T-cell (primary cell): ENCODE measurements around the gene SLC22A23. TPM values are rescaled to one million over a fixed set of nuclear protein-coding genes. Genes with fewer than 3 reads are reported as not detected.

Experiments used
- ATAC-seq, 4 experiments: fragments of 200-7000 bp in 3 of 4; fragments of 150-1000 bp in 1 of 4; cut with Tn5 transposase; replicated peaks in 1 of 4; 1 replicate in 3 of 4; 2 replicates in 1 of 4; pipeline ENCODE4 v1.10.0; 2021; ENCODE audit warnings: moderate library complexity in 3 of 4, mild to moderate bottlenecking in 2 of 4, moderate number of reproducible peaks in 1 of 4
- CTCF ChIA-PET, 2 donors: fragments of 300-600 bp; sonication (Branson Sonifier 250); formaldehyde crosslinking; loops; one replicate each; lab custom pipeline; 2022; ENCODE audit warnings: antibody characterized with exemption in 2 of 2; lab: Charles Lee
- POLR2A ChIA-PET, 2 donors: fragments of 300-600 bp; sonication (Branson Sonifier 250); formaldehyde crosslinking; loops; one replicate each; lab custom pipeline; 2022; ENCODE audit warnings: antibody characterized with exemption in 2 of 2; lab: Charles Lee
- DNase-seq, 35 experiments: peaks; one replicate each; pipeline versions ENCODE4 v3.0.0 to v3.0.0-alpha.2; 2013 to 2023
- H3K27ac ChIP-seq: one replicate; pipeline ENCODE4 v1.5.1; 2013; ENCODE audit warnings: low read length
- H3K27me3 ChIP-seq, 2 experiments: replicated peaks in 1 of 2; 1 replicate in 1 of 2; 2 replicates in 1 of 2; pipeline versions ENCODE4 v1.6.1 to v1.7.0; 2013; ENCODE audit warnings: low read length in 1 of 2, mixed read lengths in 1 of 2; ENCODE audit not compliant: control insufficient read depth in 2 of 2, insufficient read depth in 2 of 2; ENCODE audit errors: extremely low read depth in 1 of 2
- H3K36me3 ChIP-seq, 2 donors: 1 replicate in 1 of 2; 2 replicates in 1 of 2; pipeline versions ENCODE4 v1.6.1 to v1.7.0; 2013; ENCODE audit warnings: low read length in 1 of 2; ENCODE audit not compliant: control insufficient read depth in 2 of 2, insufficient read depth in 1 of 2; ENCODE audit errors: extremely low read depth in 1 of 2
- H3K4me1 ChIP-seq, 2 experiments: 1 replicate in 1 of 2; 2 replicates in 1 of 2; pipeline versions ENCODE4 v1.6.1 to v1.7.0; 2013; ENCODE audit warnings: low read length in 2 of 2, mixed read lengths in 1 of 2; ENCODE audit not compliant: insufficient read depth in 2 of 2, control insufficient read depth in 1 of 2; ENCODE audit errors: extremely low read depth in 1 of 2
- H3K4me3 ChIP-seq, 2 donors: 1 replicate in 1 of 2; 2 replicates in 1 of 2; pipeline versions ENCODE4 v1.5.1 to v1.7.0; 2013; ENCODE audit warnings: mild to moderate bottlenecking in 2 of 2, low read length in 1 of 2, moderate library complexity in 1 of 2; ENCODE audit not compliant: control insufficient read depth in 1 of 2; ENCODE audit errors: extremely low read depth in 1 of 2
- H3K9me3 ChIP-seq: 2 replicates; pipeline ENCODE4 v1.7.0; 2013
- H3K27ac Mint-ChIP-seq, 2 donors: one replicate each; pipeline ENCODE4 v1.8.0; 2020 to 2021; ENCODE audit warnings: mild to moderate bottlenecking in 2 of 2, mixed read lengths in 2 of 2
- H3K27me3 Mint-ChIP-seq, 2 donors: one replicate each; pipeline ENCODE4 v1.8.0; 2021 to 2022; ENCODE audit warnings: mixed read lengths in 2 of 2
- H3K36me3 Mint-ChIP-seq: one replicate; pipeline ENCODE4 v1.8.0; 2021; ENCODE audit warnings: mixed read lengths
- H3K4me1 Mint-ChIP-seq, 3 donors: one replicate each; pipeline ENCODE4 v1.8.0; 2020 to 2022; ENCODE audit warnings: mixed read lengths in 3 of 3, mild to moderate bottlenecking in 1 of 3
- H3K4me3 Mint-ChIP-seq, 3 donors: one replicate each; pipeline ENCODE4 v1.8.0; 2020 to 2022; ENCODE audit warnings: mild to moderate bottlenecking in 3 of 3, mixed read lengths in 3 of 3, moderate library complexity in 3 of 3
- H3K9me3 Mint-ChIP-seq, 3 donors: one replicate each; pipeline ENCODE4 v1.8.0; 2020 to 2022; ENCODE audit warnings: mixed read lengths in 3 of 3
- WGBS: methylation state at CpG from one replicate; pipeline ENCODE4 v1.1.5; 2013; ENCODE audit warnings: missing lambda C conversion rate; ENCODE audit not compliant: insufficient coverage; 5-methylcytosine and 5-hydroxymethylcytosine counted together
- total RNA-seq, 35 experiments: library from RNA in 6 of 35; stranded (reverse) in 6 of 35; fragments of 120-200 nt in 1 of 35; gene quantifications; one replicate each; pipeline versions ENCODE4 v1.2.1 to v1.2.4 and lab custom pipeline; 2013 to 2026

Gene SLC22A23
- total RNA-seq, 5 donors from 2014 or later (not counting 1 experiment from before 2014, with no cell fraction given), result 6.2 to 14.8 (median 12.1) TPM

GRCh38 chr6:3443221-3443515 lies 13.7 kb downstream of the SLC22A23 start:
- Mint-ChIP-seq H3K27me3 (no peaks in the 10 kb centered on the region), H3K36me3 (no peaks in the 10 kb centered on the region), H3K9me3 (no peaks in the 10 kb centered on the region), H3K27ac (no peak overlapping the region), H3K4me1 (peaks cover 0 to 15% (median 7%) of the 10 kb centered on the region in 3 donors), H3K4me3 (no peak overlapping the region)
- DNase-seq, result no peak
- H3K4me1 ChIP-seq, result no peaks in the 10 kb centered on the region
- peaks cover 0 to 8% of the 10 kb centered on the region in 2 experiments for H3K27me3 ChIP-seq
- H3K9me3 ChIP-seq, result no peaks in the 10 kb centered on the region
- H3K36me3 ChIP-seq, result peaks cover 0 to 7% of the 10 kb centered on the region in 2 donors
- 67% methylated on average over 3 of the region's 3 CpGs for WGBS
- H3K4me3 ChIP-seq, result no peak overlapping the region
- no peak for ATAC-seq
- H3K27ac ChIP-seq, result no peak overlapping the region
- ChIA-PET CTCF (interaction anchor here (0.7 to 1.2 kb wide), 3 partner anchors 16 to 429 kb away, joined by 3 to 4 read pairs (median 3); no protein-coding TSS in a partner anchor), POLR2A (interaction anchor here in 1 of 2 donors (1.0 kb wide), 1 partner anchor 17 kb away, joined by 3 read pairs; no protein-coding TSS in a partner anchor)

- DNase-seq, result no peak
- Histone ChIP-seq H3K4me3 (no peak overlapping the region), H3K36me3 (peaks cover 0 to 7% of the 10 kb centered on the region in 2 donors), H3K9me3 (no peaks in the 10 kb centered on the region), H3K27me3 (peaks cover 0 to 8% of the 10 kb centered on the region in 2 experiments), H3K27ac (no peak overlapping the region), H3K4me1 (no peaks in the 10 kb centered on the region)
- H3K4me3 Mint-ChIP-seq, result no peak overlapping the region
- ATAC-seq, result no peak
- WGBS, result 76% methylated on average over 4 of the region's 8 CpGs
- H3K9me3 Mint-ChIP-seq, result no peaks in the 10 kb centered on the region
- H3K4me1 Mint-ChIP-seq, result peaks cover 0 to 15% (median 7%) of the 10 kb centered on the region in 3 donors
- CTCF ChIA-PET, result interaction anchor here (0.6 to 1.2 kb wide), 4 partner anchors 14 to 430 kb away, joined by 3 to 9 read pairs (median 4); partner anchors contain the start of gene SLC22A23 (in 1 of the 2)
- no peak overlapping the region for H3K27ac Mint-ChIP-seq
- H3K36me3 Mint-ChIP-seq, result no peaks in the 10 kb centered on the region
- POLR2A ChIA-PET, result interaction anchor here (0.6 to 1.0 kb wide), 3 partner anchors 14 to 73 kb away, joined by 3 to 4 read pairs (median 4); no protein-coding TSS in a partner anchor
- H3K27me3 Mint-ChIP-seq, result no peaks in the 10 kb centered on the region
Measured at GRCh38 chr6:3442431-3443220, 14.2 kb downstream of the SLC22A23 start.

GRCh38 chr6:3440911-3441310 lies 15.9 kb downstream of the SLC22A23 start:
- 62% methylated on average over 3 of the region's 5 CpGs for WGBS
- H3K4me3 Mint-ChIP-seq, result no peak overlapping the region
- H3K9me3 Mint-ChIP-seq, result no peaks in the 10 kb centered on the region
- POLR2A ChIA-PET, result no interaction called here
- H3K36me3 ChIP-seq, result peaks cover 0 to 7% of the 10 kb centered on the region in 2 donors
- no peak overlapping the region for H3K27ac ChIP-seq
- peaks cover 0 to 6% (median 5%) of the 10 kb centered on the region in 3 donors for H3K4me1 Mint-ChIP-seq
- no peak for DNase-seq
- H3K36me3 Mint-ChIP-seq, result no peaks in the 10 kb centered on the region
- H3K27me3 ChIP-seq, result peaks cover 0 to 8% of the 10 kb centered on the region in 2 experiments
- no peak overlapping the region for H3K27ac Mint-ChIP-seq
- H3K9me3 ChIP-seq, result no peaks in the 10 kb centered on the region
- no peaks in the 10 kb centered on the region for H3K27me3 Mint-ChIP-seq
- CTCF ChIA-PET, result interaction anchor here in 1 of 2 donors (1.4 kb wide), 1 partner anchor 30 kb away, joined by 3 read pairs; no protein-coding TSS in a partner anchor
- ATAC-seq, result no peak
- no peaks in the 10 kb centered on the region for H3K4me1 ChIP-seq
- H3K4me3 ChIP-seq, result no peak overlapping the region

- peaks cover 0 to 11% of the 10 kb centered on the region in 2 experiments for H3K27me3 ChIP-seq
- no peaks in the 10 kb centered on the region for H3K9me3 Mint-ChIP-seq
- CTCF ChIA-PET, result interaction anchor here in 1 of 2 donors (0.7 kb wide), 1 partner anchor 15 kb away, joined by 3 read pairs; no protein-coding TSS in a partner anchor
- H3K4me3 Mint-ChIP-seq, result no peak overlapping the region
- no peaks in the 10 kb centered on the region for H3K9me3 ChIP-seq
- no peaks in the 10 kb centered on the region for H3K4me1 ChIP-seq
- 94% methylated on average over 3 of the region's 4 CpGs for WGBS
- H3K27ac ChIP-seq, result no peak overlapping the region
- no peak overlapping the region for H3K27ac Mint-ChIP-seq
- no peak overlapping the region for H3K4me3 ChIP-seq
- H3K4me1 Mint-ChIP-seq, result peaks cover 0 to 5% (median 0%) of the 10 kb centered on the region in 3 donors
- POLR2A ChIA-PET, result no interaction called here
- no peaks in the 10 kb centered on the region for H3K36me3 Mint-ChIP-seq
- H3K27me3 Mint-ChIP-seq, result no peaks in the 10 kb centered on the region
- no peak for DNase-seq
- peaks cover 0 to 7% of the 10 kb centered on the region in 2 donors for H3K36me3 ChIP-seq
- no peak for ATAC-seq
Measured at GRCh38 chr6:3439961-3440360, 16.9 kb downstream of the SLC22A23 start.

- H3K4me3 Mint-ChIP-seq, result no peak overlapping the region
- H3K36me3 Mint-ChIP-seq, result no peaks in the 10 kb centered on the region
- DNase-seq (no peak), ATAC-seq (no peak)
- Histone ChIP-seq H3K36me3 (peaks cover 0 to 6% of the 10 kb centered on the region in 2 donors), H3K4me3 (no peak overlapping the region), H3K27ac (no peak overlapping the region), H3K9me3 (no peaks in the 10 kb centered on the region), H3K4me1 (no peaks in the 10 kb centered on the region), H3K27me3 (peaks cover 0 to 11% of the 10 kb centered on the region in 2 experiments)
- peaks cover 0 to 3% (median 3%) of the 10 kb centered on the region in 3 donors for H3K4me1 Mint-ChIP-seq
- H3K27me3 Mint-ChIP-seq, result no peaks in the 10 kb centered on the region
- no peak overlapping the region for H3K27ac Mint-ChIP-seq
- ChIA-PET CTCF (no interaction called here), POLR2A (interaction anchor here in 1 of 2 donors (0.6 kb wide), 1 partner anchor 9 kb away, joined by 4 read pairs; no protein-coding TSS in a partner anchor)
- WGBS, result 77% methylated on average over 14 of the region's 26 CpGs
- H3K9me3 Mint-ChIP-seq, result no peaks in the 10 kb centered on the region
Measured at GRCh38 chr6:3438190-3439167, 18.4 kb downstream of the SLC22A23 start.

GRCh38 chr6:3433005-3433404 lies 23.8 kb downstream of the SLC22A23 start:
- peaks cover 0 to 10% of the 10 kb centered on the region in 2 experiments for H3K27me3 ChIP-seq
- 51% methylated on average over 4 of the region's 4 CpGs for WGBS
- H3K27me3 Mint-ChIP-seq, result no peaks in the 10 kb centered on the region
- no peaks in the 10 kb centered on the region for H3K9me3 ChIP-seq
- no peak overlapping the region for H3K27ac ChIP-seq
- DNase-seq, result no peak
- no peak overlapping the region for H3K4me3 Mint-ChIP-seq
- ATAC-seq, result no peak
- peaks cover 0 to 5% (median 0%) of the 10 kb centered on the region in 3 donors for H3K4me1 Mint-ChIP-seq
- no peaks in the 10 kb centered on the region for H3K36me3 Mint-ChIP-seq
- no peaks in the 10 kb centered on the region for H3K9me3 Mint-ChIP-seq
- H3K4me3 ChIP-seq, result no peak overlapping the region
- H3K27ac Mint-ChIP-seq, result no peak overlapping the region
- POLR2A ChIA-PET, result no interaction called here
- CTCF ChIA-PET, result no interaction called here
- no peaks in the 10 kb centered on the region for H3K36me3 ChIP-seq
- no peaks in the 10 kb centered on the region for H3K4me1 ChIP-seq
